ENCODE data around the gene FAT4.

GRCh38 chr4:125360727-125361126, 46.0 kb downstream of the FAT4 start:
- no peak for TF ChIP-seq POLR2A (IDR thresholded peaks at IDR 0.05; ENCODE audit: low read depth)
- TF ChIP-seq, protein P1, sequence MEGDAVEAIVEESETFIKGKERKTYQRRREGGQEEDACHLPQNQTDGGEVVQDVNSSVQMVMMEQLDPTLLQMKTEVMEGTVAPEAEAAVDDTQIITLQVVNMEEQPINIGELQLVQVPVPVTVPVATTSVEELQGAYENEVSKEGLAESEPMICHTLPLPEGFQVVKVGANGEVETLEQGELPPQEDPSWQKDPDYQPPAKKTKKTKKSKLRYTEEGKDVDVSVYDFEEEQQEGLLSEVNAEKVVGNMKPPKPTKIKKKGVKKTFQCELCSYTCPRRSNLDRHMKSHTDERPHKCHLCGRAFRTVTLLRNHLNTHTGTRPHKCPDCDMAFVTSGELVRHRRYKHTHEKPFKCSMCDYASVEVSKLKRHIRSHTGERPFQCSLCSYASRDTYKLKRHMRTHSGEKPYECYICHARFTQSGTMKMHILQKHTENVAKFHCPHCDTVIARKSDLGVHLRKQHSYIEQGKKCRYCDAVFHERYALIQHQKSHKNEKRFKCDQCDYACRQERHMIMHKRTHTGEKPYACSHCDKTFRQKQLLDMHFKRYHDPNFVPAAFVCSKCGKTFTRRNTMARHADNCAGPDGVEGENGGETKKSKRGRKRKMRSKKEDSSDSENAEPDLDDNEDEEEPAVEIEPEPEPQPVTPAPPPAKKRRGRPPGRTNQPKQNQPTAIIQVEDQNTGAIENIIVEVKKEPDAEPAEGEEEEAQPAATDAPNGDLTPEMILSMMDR (IDR thresholded peaks at IDR 0.05) = no peak
